PC-9 (cell line): Measurements from ENCODE around the gene LIMS1.
"Not testable (repeated sequence)": the region's sequence is repeated elsewhere in the genome, so short reads cannot be mapped to it uniquely, and the experiment has no call there.

Experiments
- CTCF ChIP-seq: fragments of 200-600 bp; sonication (generic); conservative IDR thresholded peaks from 2 replicates; pipeline ENCODE4 v1.6.1; 2017; ENCODE audit warnings: mixed run types, antibody characterized with exemption, mild to moderate bottlenecking, moderate library complexity
- EZH2 ChIP-seq: fragments of 200-600 bp; sonication (generic); IDR thresholded peaks from 2 replicates; pipeline ENCODE4 v1.8.0; 2017; ENCODE audit warnings: antibody characterized with exemption, low read depth

- not testable (repeated sequence) for TF ChIP-seq CTCF, EZH2
These were observed 130.7 kb downstream of the LIMS1 start for GRCh38 chr2:108664979-108665378.
